Measurements from ENCODE around the gene FOLR3. TPM values are rescaled to one million over a fixed set of nuclear protein-coding genes. Genes with fewer than 3 reads are reported as not detected.
"Not testable (repeated sequence)": the region's sequence is repeated elsewhere in the genome, so short reads cannot be mapped to it uniquely, and the experiment has no call there.

Gene FOLR3
- total RNA-seq, 1 experiment from 2014 or later, result not detected

- no peak for DNase-seq
- no peak overlapping the region for H3K9ac ChIP-seq (ENCODE audit: low read length)
- peaks cover 30% of the 10 kb centered on the region; the same call in 1 of the 2 replicates for H3K27me3 ChIP-seq (ENCODE audit: low read length)
- H3K9me2 ChIP-seq (replicated peaks; ENCODE audit: low read length), result no peaks in the 10 kb centered on the region
- H3K4me2 ChIP-seq (ENCODE audit: low read length), result no peak overlapping the region
- H3K4me1 ChIP-seq (ENCODE audit: insufficient read depth, low read length), result no peaks in the 10 kb centered on the region
- ChIA-PET POLR2A (ENCODE audit: unreplicated experiment) (interaction anchor here (0.6 kb wide), 1 partner anchor 1007 kb away, joined by 3 read pairs; no protein-coding TSS in a partner anchor), CTCF (no interaction called here)
- no peak for TF ChIP-seq EZH2 (IDR thresholded peaks at IDR 0.05; ENCODE audit: low read length, unreplicated experiment)
- TF ChIP-seq CTCF (conservative IDR thresholded peaks at IDR 0.05; ENCODE audit: low read depth, low read length), result no peak
- no peak for TF ChIP-seq EZH2phosphoT487 (IDR thresholded peaks at IDR 0.05; ENCODE audit: borderline replicate concordance, low read length)
- ATAC-seq, result no peak
- H3K9me3 ChIP-seq (ENCODE audit: low read length), result no peaks in the 10 kb centered on the region
- no peaks in the 10 kb centered on the region for H3K79me2 ChIP-seq (ENCODE audit: low read length)
- intact Hi-C loops (cut with micrococcal nuclease), result no loop called here
- BruUV-seq (replicated peaks), result no TSS peak
- no peak overlapping the region for H3K4me3 ChIP-seq (ENCODE audit: low read length)
- H4K20me1 ChIP-seq (ENCODE audit: low read length), result no peaks in the 10 kb centered on the region
- no peak overlapping the region for H3K27ac ChIP-seq (ENCODE audit: low read length)
- no peak overlapping the region for H2AFZ ChIP-seq (ENCODE audit: low read length)
- no peaks in the 10 kb centered on the region for H3F3A ChIP-seq (ENCODE audit: low read length, unreplicated experiment)
- H3K36me3 ChIP-seq (ENCODE audit: low read depth, low read length), result no peaks in the 10 kb centered on the region
Observed at GRCh38 chr11:72160319-72160718, 24.8 kb downstream of the FOLR3 start.

GRCh38 chr11:72162891-72163492 lies 27.5 kb downstream of the FOLR3 start:
- Histone ChIP-seq H3K9me2 (replicated peaks; ENCODE audit: low read length) (no peaks in the 10 kb centered on the region), H3K9ac (ENCODE audit: low read length) (no peak overlapping the region), H3K4me2 (ENCODE audit: low read length) (no peak overlapping the region), H3K79me2 (ENCODE audit: low read length) (no peaks in the 10 kb centered on the region), H3K4me1 (ENCODE audit: insufficient read depth, low read length) (no peaks in the 10 kb centered on the region), H3K27ac (ENCODE audit: low read length) (no peak overlapping the region), H2AFZ (ENCODE audit: low read length) (no peak overlapping the region), H3K9me3 (ENCODE audit: low read length) (no peaks in the 10 kb centered on the region), H3K27me3 (ENCODE audit: low read length) (peaks cover 36% of the 10 kb centered on the region; the same call in 1 of the 2 replicates), H3K4me3 (ENCODE audit: low read length) (no peak overlapping the region), H4K20me1 (ENCODE audit: low read length) (no peaks in the 10 kb centered on the region), H3F3A (ENCODE audit: low read length, unreplicated experiment) (no peaks in the 10 kb centered on the region), H3K36me3 (ENCODE audit: low read depth, low read length) (no peaks in the 10 kb centered on the region)
- POLR2A ChIA-PET (ENCODE audit: unreplicated experiment), result no interaction called here
- TF ChIP-seq CTCF (conservative IDR thresholded peaks at IDR 0.05; ENCODE audit: low read depth, low read length) (no peak), EZH2phosphoT487 (IDR thresholded peaks at IDR 0.05; ENCODE audit: borderline replicate concordance, low read length) (no peak), EZH2 (IDR thresholded peaks at IDR 0.05; ENCODE audit: low read length, unreplicated experiment) (no peak)
- BruUV-seq (replicated peaks), result no TSS peak
- no peak for ATAC-seq
- intact Hi-C loops (cut with micrococcal nuclease), result no loop called here
- no peak for DNase-seq
- CTCF ChIA-PET, result no interaction called here

GRCh38 chr11:72164187-72164586 lies 28.7 kb downstream of the FOLR3 start:
- H3K79me2 ChIP-seq (ENCODE audit: low read length); DNase-seq; H3K4me2 ChIP-seq (ENCODE audit: low read length); BruUV-seq (replicated peaks); H3F3A ChIP-seq (ENCODE audit: low read length, unreplicated experiment); H4K20me1 ChIP-seq (ENCODE audit: low read length); H3K9ac ChIP-seq (ENCODE audit: low read length); CTCF ChIA-PET; POLR2A ChIA-PET (ENCODE audit: unreplicated experiment); intact Hi-C loops (cut with micrococcal nuclease); ATAC-seq; H3K4me3 ChIP-seq (ENCODE audit: low read length); H3K9me2 ChIP-seq (replicated peaks; ENCODE audit: low read length); H3K27ac ChIP-seq (ENCODE audit: low read length); H3K9me3 ChIP-seq (ENCODE audit: low read length); H3K36me3 ChIP-seq (ENCODE audit: low read depth, low read length); H2AFZ ChIP-seq (ENCODE audit: low read length); H3K4me1 ChIP-seq (ENCODE audit: insufficient read depth, low read length): not testable (repeated sequence)
- peaks cover 26% of the 10 kb centered on the region; the same call in 1 of the 2 replicates for H3K27me3 ChIP-seq (ENCODE audit: low read length)

DNA sequence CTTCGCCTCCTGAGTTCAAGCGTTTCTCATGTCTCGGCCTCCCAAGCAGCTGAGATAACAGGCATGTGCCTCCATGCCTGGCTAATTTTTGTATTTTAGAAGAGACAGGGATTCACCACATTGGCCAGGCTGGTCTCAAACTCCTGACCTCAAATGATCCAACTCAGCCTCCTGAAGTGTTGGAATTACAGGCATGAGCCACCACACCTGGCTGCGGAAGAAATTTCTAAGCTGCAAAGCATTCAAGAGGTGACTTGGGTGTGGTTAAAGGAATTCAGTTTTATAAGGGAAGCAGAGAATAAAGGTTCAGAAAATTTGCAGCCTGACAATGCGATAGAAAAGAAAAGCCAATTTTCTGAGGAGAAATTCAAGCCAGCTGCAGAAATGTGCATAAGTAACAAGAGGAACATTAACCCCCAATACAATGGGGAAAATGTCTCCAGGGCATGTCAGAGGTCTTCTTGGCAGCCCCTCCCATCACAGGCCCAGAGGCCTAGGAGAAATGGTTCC lies 33.6 kb downstream of the FOLR3 start:
- not testable (repeated sequence) for DNase-seq

GRCh38 chr11:72169754-72170153 lies 34.2 kb downstream of the FOLR3 start:
- H3K4me2 ChIP-seq (ENCODE audit: low read length); H2AFZ ChIP-seq (ENCODE audit: low read length); H3K9ac ChIP-seq (ENCODE audit: low read length); intact Hi-C loops (cut with micrococcal nuclease); POLR2A ChIA-PET (ENCODE audit: unreplicated experiment); H3K36me3 ChIP-seq (ENCODE audit: low read depth, low read length); ATAC-seq; H4K20me1 ChIP-seq (ENCODE audit: low read length); H3K4me3 ChIP-seq (ENCODE audit: low read length); H3K79me2 ChIP-seq (ENCODE audit: low read length); H3K4me1 ChIP-seq (ENCODE audit: insufficient read depth, low read length); H3K9me2 ChIP-seq (replicated peaks; ENCODE audit: low read length); BruUV-seq (replicated peaks); DNase-seq; H3K27ac ChIP-seq (ENCODE audit: low read length); H3K9me3 ChIP-seq (ENCODE audit: low read length); H3F3A ChIP-seq (ENCODE audit: low read length, unreplicated experiment): not testable (repeated sequence)
- peaks cover 13% of the 10 kb centered on the region; the same call in 1 of the 2 replicates for H3K27me3 ChIP-seq (ENCODE audit: low read length)
- CTCF ChIA-PET, result interaction anchor here (0.8 kb wide), 1 partner anchor 23 kb away, joined by 4 read pairs; no protein-coding TSS in a partner anchor

More for the DNA sequence above, 33.6 kb downstream of the FOLR3 start:
- CTCF ChIA-PET; H3K9ac ChIP-seq (ENCODE audit: low read length); H3K4me3 ChIP-seq (ENCODE audit: low read length); H3K4me2 ChIP-seq (ENCODE audit: low read length); H3K36me3 ChIP-seq (ENCODE audit: low read depth, low read length); H3K9me2 ChIP-seq (replicated peaks; ENCODE audit: low read length); H2AFZ ChIP-seq (ENCODE audit: low read length); H3K27ac ChIP-seq (ENCODE audit: low read length); H3K79me2 ChIP-seq (ENCODE audit: low read length); H3K4me1 ChIP-seq (ENCODE audit: insufficient read depth, low read length); BruUV-seq (replicated peaks); ATAC-seq; H4K20me1 ChIP-seq (ENCODE audit: low read length); POLR2A ChIA-PET (ENCODE audit: unreplicated experiment); intact Hi-C loops (cut with micrococcal nuclease); H3K9me3 ChIP-seq (ENCODE audit: low read length); H3F3A ChIP-seq (ENCODE audit: low read length, unreplicated experiment): not testable (repeated sequence)
- peaks cover 13% of the 10 kb centered on the region; the same call in 1 of the 2 replicates for H3K27me3 ChIP-seq (ENCODE audit: low read length)

Measured in PC-3 (cell line).